Spleen (tissue), 11 donors: Measurements from ENCODE around the gene PCCA. TPM values are rescaled to one million over a fixed set of nuclear protein-coding genes. Genes with fewer than 3 reads are reported as not detected.
"Not testable (repeated sequence)": the region's sequence is repeated elsewhere in the genome, so short reads cannot be mapped to it uniquely, and the experiment has no call there.

Experiments
- DNase-seq: peaks from one replicate; pipeline ENCODE4 v3.0.0-alpha.2; 2020
- H3K27ac ChIP-seq, 8 donors: fragments of 200-600 bp; sonication (generic) in 7 of 8; 1 replicate in 4 of 8; 2 replicates in 4 of 8; pipeline versions ENCODE4 v1.5.0 to v1.8.0; 2016 to 2021; ENCODE audit warnings: inconsistent platforms in 4 of 8, mild to moderate bottlenecking in 4 of 8, moderate library complexity in 1 of 8
- H3K27me3 ChIP-seq, 7 donors: fragments of 200-600 bp; sonication (generic) in 6 of 7; replicated peaks in 1 of 7; 1 replicate in 4 of 7; 2 replicates in 3 of 7; pipeline versions ENCODE4 v1.5.0 to v1.8.0; 2016 to 2021; ENCODE audit warnings: inconsistent platforms in 3 of 7, mild to moderate bottlenecking in 1 of 7
- H3K36me3 ChIP-seq, 6 donors: fragments of 200-600 bp; sonication (generic) in 5 of 6; 1 replicate in 4 of 6; 2 replicates in 2 of 6; pipeline versions ENCODE4 v1.5.0 to v1.8.0; 2016 to 2021; ENCODE audit warnings: inconsistent platforms in 2 of 6
- H3K4me1 ChIP-seq, 6 donors: fragments of 200-600 bp; sonication (generic) in 5 of 6; 1 replicate in 3 of 6; 2 replicates in 3 of 6; pipeline versions ENCODE4 v1.5.0 to v1.8.0; 2016 to 2021; ENCODE audit warnings: inconsistent platforms in 3 of 6
- H3K4me3 ChIP-seq, 8 donors: fragments of 200-600 bp; sonication (generic) in 7 of 8; 1 replicate in 4 of 8; 2 replicates in 4 of 8; pipeline versions ENCODE4 v1.5.0 to v1.8.0; 2016 to 2021; ENCODE audit warnings: inconsistent platforms in 4 of 8, mild to moderate bottlenecking in 4 of 8, moderate library complexity in 2 of 8
- H3K9me3 ChIP-seq, 8 donors: fragments of 200-600 bp; sonication (generic) in 7 of 8; 1 replicate in 4 of 8; 2 replicates in 4 of 8; pipeline versions ENCODE4 v1.5.0 to v1.8.0; 2016 to 2021; ENCODE audit warnings: inconsistent platforms in 4 of 8
- CTCF ChIP-seq, 11 experiments: fragments of 200-600 bp in 7 of 11; fragments of 450-650 bp in 4 of 11; sonication (generic) in 4 of 11; IDR thresholded peaks in 8 of 11; conservative IDR thresholded peaks in 3 of 11; 1 replicate in 7 of 11; 2 replicates in 4 of 11; pipeline versions ENCODE4 v1.4.0 to v1.8.0; 2016 to 2021; ENCODE audit warnings: antibody characterized with exemption in 11 of 11, inconsistent platforms in 4 of 11, mild to moderate bottlenecking in 1 of 11
- POLR2A ChIP-seq, 3 donors: fragments of 450-650 bp; IDR thresholded peaks; one replicate each; pipeline ENCODE4 v1.5.1; 2017; ENCODE audit warnings: antibody characterized with exemption in 3 of 3, mild to moderate bottlenecking in 1 of 3
- POLR2AphosphoS5 ChIP-seq, 3 donors: sonication (generic); formaldehyde crosslinking; IDR thresholded peaks; one replicate each; pipeline ENCODE4 v1.5.1; 2017; ENCODE audit warnings: antibody characterized with exemption in 3 of 3
- WGBS, 5 donors: extraction: QIAGEN DNeasy Blood & Tissue Kit in 3 of 5; methylation state at CpG; one replicate each; pipeline versions ENCODE4 v1.1.5 to v1.1.7; 2013 to 2018; 5-methylcytosine and 5-hydroxymethylcytosine counted together
- intact Hi-C: fragments of 100-400 bp; cut with DNase I; formaldehyde crosslinking; loops from one replicate; pipeline ENCODE4 v1.15.0; 2023; ENCODE audit warnings: low total_unique reads
- polyA plus RNA-seq, 3 donors: library from polyadenylated mRNA; stranded (reverse); fragments of 200-250 nt; gene quantifications; one replicate each; pipeline ENCODE4 v1.2.1, GENCODE V29; 2013
- total RNA-seq, 7 donors: library from RNA; depleted of rRNA in 3 of 7; stranded (reverse); fragments of >200 nt in 3 of 7; fragmentation: NEBNext Ultra II Directional in 4 of 7; extraction: Animal tissue kit (Norgen Biotek cat#: 25700) in 4 of 7; gene quantifications; one replicate each; pipeline versions ENCODE4 v1.1.0 to v1.2.1, GENCODE V29; 2016 to 2021
- donor health status: healthy with polysubstance abuse.
- donor health status: DM: no; HTN: no; CAD: no; lungs with moderate emphysema.
- donor health status: DM: no; HTN: no; CAD: no.
- donor health status: Bipolar disorder and iron deficiency.
- donor health status: healthy.
- donor health status: DM: no; HTN: no; CAD: no.
- donor health status: DM: yes; HTN: yes; CAD: no.

The PCCA gene
- total and polyA plus RNA-seq, 10 donors, result 9.3 to 54.9 (median 43.9) TPM

GRCh38 chr13:100280681-100281080 is 191.8 kb downstream of the PCCA start:
- WGBS, 5 donors, result 92 to 98% (median 94%) methylated on average over 5 of the region's 5 CpGs
- Histone ChIP-seq H3K4me1 (no peaks in the 10 kb centered on the region), H3K9me3 (no peaks in the 10 kb centered on the region), H3K36me3 (peaks cover 0 to 15% (median 0%) of the 10 kb centered on the region in 6 donors), H3K27ac (no peak overlapping the region), H3K27me3 (no peaks in the 10 kb centered on the region), H3K4me3 (no peak overlapping the region)
- DNase-seq, result no peak
- intact Hi-C loops, result no loop called here
- TF ChIP-seq POLR2A (IDR thresholded peaks at IDR 0.05) (no peak), POLR2AphosphoS5 (IDR thresholded peaks at IDR 0.05) (no peak), CTCF (IDR thresholded peaks at IDR 0.05 in 8 of 11, conservative IDR thresholded peaks at IDR 0.05 in 3 of 11) (no peak)

- DNase-seq, intact Hi-C loops: not testable (repeated sequence)
Measured at GRCh38 chr13:100282306-100282705, 193.4 kb downstream of the PCCA start.

GRCh38 chr13:100290165-100290801 is 201.4 kb downstream of the PCCA start:
- no peak for TF ChIP-seq POLR2AphosphoS5 (IDR thresholded peaks at IDR 0.05)
- no peak for TF ChIP-seq POLR2A (IDR thresholded peaks at IDR 0.05)
- no peak overlapping the region for H3K27ac ChIP-seq
- 77 to 93% (median 86%) methylated on average over 4 of the region's 4 CpGs for WGBS, 5 donors
- H3K4me1 ChIP-seq, result no peaks in the 10 kb centered on the region
- no peak overlapping the region for H3K4me3 ChIP-seq
- no peak for DNase-seq
- no peaks in the 10 kb centered on the region for H3K36me3 ChIP-seq
- no peaks in the 10 kb centered on the region for H3K9me3 ChIP-seq
- intact Hi-C loops, result no loop called here
- H3K27me3 ChIP-seq, result no peaks in the 10 kb centered on the region

More at GRCh38 chr13:100282306-100282705, 193.4 kb downstream of the PCCA start:
- H3K9me3 ChIP-seq, H3K27me3 ChIP-seq, H3K4me1 ChIP-seq, H3K4me3 ChIP-seq, H3K27ac ChIP-seq: not testable (repeated sequence)
- H3K36me3 ChIP-seq, result peaks cover 0 to 15% (median 0%) of the 10 kb centered on the region in 6 donors
- 92 to 97% (median 97%) methylated on average over 15 to 16 of the region's 16 CpGs for WGBS, 5 donors

- no peaks in the 10 kb centered on the region for H3K27me3 ChIP-seq
- H3K27ac ChIP-seq, result no peak overlapping the region
- no peaks in the 10 kb centered on the region for H3K36me3 ChIP-seq
- no peaks in the 10 kb centered on the region for H3K9me3 ChIP-seq
- H3K4me3 ChIP-seq, result no peak overlapping the region
- DNase-seq, result no peak
- H3K4me1 ChIP-seq, result no peaks in the 10 kb centered on the region
- WGBS, 5 donors, result 85 to 97% (median 90%) methylated on average over 2 of the region's 2 CpGs
- TF ChIP-seq POLR2AphosphoS5 (IDR thresholded peaks at IDR 0.05), result no peak
- no peak for TF ChIP-seq POLR2A (IDR thresholded peaks at IDR 0.05)
- TF ChIP-seq CTCF (IDR thresholded peaks at IDR 0.05 in 8 of 11, conservative IDR thresholded peaks at IDR 0.05 in 3 of 11), result no peak
- intact Hi-C loops, result no loop called here
Measured at GRCh38 chr13:100291624-100292023, 202.7 kb downstream of the PCCA start.

GRCh38 chr13:100297413-100297812 is 208.5 kb downstream of the PCCA start:
- TF ChIP-seq POLR2AphosphoS5 (IDR thresholded peaks at IDR 0.05) (no peak), POLR2A (IDR thresholded peaks at IDR 0.05) (no peak), CTCF (IDR thresholded peaks at IDR 0.05 in 8 of 11, conservative IDR thresholded peaks at IDR 0.05 in 3 of 11) (no peak)
- H3K27me3 ChIP-seq, result no peaks in the 10 kb centered on the region
- H3K4me1 ChIP-seq, result no peaks in the 10 kb centered on the region
- H3K27ac ChIP-seq, result no peak overlapping the region
- 88 to 94% (median 91%) methylated on average over 5 of the region's 5 CpGs for WGBS, 5 donors
- no peak for DNase-seq
- intact Hi-C loops, result no loop called here
- H3K36me3 ChIP-seq, result no peaks in the 10 kb centered on the region
- H3K4me3 ChIP-seq, result no peak overlapping the region
- H3K9me3 ChIP-seq, result no peaks in the 10 kb centered on the region
